HG02943 (cell line): ENCODE results near the gene PPP3R1.

ENCODE experiments used
- ATAC-seq: cut with Tn5 transposase; IDR thresholded peaks from one replicate; pipeline ENCODE4 v1.9.1; 2021; ENCODE audit warnings: mild to moderate bottlenecking, low read depth, moderate library complexity; ENCODE audit not compliant: unreplicated experiment

Gene PPP3R1

GRCh38 chr2:68157002-68157401, 95.3 kb downstream of the PPP3R1 start:
- ATAC-seq, result peak; percentile 27

- no peak for ATAC-seq
Measured at GRCh38 chr2:68156419-68156818, 95.9 kb downstream of the PPP3R1 start.

GRCh38 chr2:68155618-68156017, 96.7 kb downstream of the PPP3R1 start:
- ATAC-seq, result no peak

GRCh38 chr2:68152681-68153347, 99.5 kb downstream of the PPP3R1 start:
- ATAC-seq, result no peak

GRCh38 chr2:68151037-68151436, 101.3 kb downstream of the PPP3R1 start:
- no peak for ATAC-seq

GRCh38 chr2:68141875-68142274, 110.5 kb downstream of the PPP3R1 start:
- no peak for ATAC-seq

- no peak for ATAC-seq
Measured at GRCh38 chr2:68135448-68136320, 116.6 kb downstream of the PPP3R1 start.

- ATAC-seq, result no peak
Measured at GRCh38 chr2:68134554-68134953, 117.8 kb downstream of the PPP3R1 start.

GRCh38 chr2:68134120-68134519, 118.2 kb downstream of the PPP3R1 start:
- ATAC-seq, result no peak
